K562 (cell line): ENCODE results near the gene KYAT1. TPM values are rescaled to one million over a fixed set of nuclear protein-coding genes. Genes with fewer than 3 reads are reported as not detected.

Experiments used
- E2F6 ChIP-seq, 2 experiments: IDR thresholded peaks; 2 replicates each; pipeline ENCODE4 v1.6.1; 2011; ENCODE audit warnings: borderline replicate concordance in 1 of 2, control low read depth in 1 of 2, low read depth in 1 of 2, low read length in 1 of 2, mild to moderate bottlenecking in 1 of 2, mixed read lengths in 1 of 2, moderate library complexity in 1 of 2; ENCODE audit not compliant: insufficient read depth in 1 of 2, insufficient read length in 1 of 2, poor library complexity in 1 of 2, severe bottlenecking in 1 of 2; ENCODE audit errors: extremely low read depth in 1 of 2
- MNT ChIP-seq, 2 experiments: fragments of 450-650 bp; conservative IDR thresholded peaks; 2 replicates each; pipeline ENCODE4 v1.6.1; 2017; ENCODE audit warnings: mild to moderate bottlenecking in 2 of 2, moderate library complexity in 2 of 2
- NFE2L1 ChIP-seq: fragments of 450-650 bp; IDR thresholded peaks from 2 replicates; pipeline ENCODE4 v1.6.1; 2016; ENCODE audit warnings: missing genetic modification characterization, low read depth, mild to moderate bottlenecking, missing compliant biosample characterization, moderate library complexity, borderline replicate concordance
- NRF1 ChIP-seq, 2 experiments: fragments of 450-650 bp; IDR thresholded peaks in 1 of 2; conservative IDR thresholded peaks in 1 of 2; 2 replicates each; pipeline ENCODE4 v1.6.1; 2014; ENCODE audit warnings: mild to moderate bottlenecking in 2 of 2
- SMARCA4 ChIP-seq: fragments of 450-650 bp; IDR thresholded peaks from 2 replicates; pipeline ENCODE4 v1.6.1; 2016
- SMARCB1 ChIP-seq: IDR thresholded peaks from 2 replicates; pipeline ENCODE4 v1.6.1; 2011; ENCODE audit warnings: improper control_type of control experiment, low read depth; ENCODE audit not compliant: insufficient read length
- THAP12 ChIP-seq: fragments of 250-450 bp; sonication (Bioruptor Pico); IDR thresholded peaks from 2 replicates; pipeline ENCODE4 v1.9.0; 2021; ENCODE audit warnings: mild to moderate bottlenecking, inconsistent platforms
- ZBTB17 ChIP-seq: fragments of 450-650 bp; formaldehyde crosslinking; IDR thresholded peaks from 2 replicates; pipeline ENCODE4 v1.4.0; 2020; ENCODE audit warnings: mild to moderate bottlenecking
- ZNF318 ChIP-seq, 2 experiments: fragments of 450-650 bp; IDR thresholded peaks; 2 replicates each; pipeline ENCODE4 v1.6.1; 2016; ENCODE audit warnings: mild to moderate bottlenecking in 2 of 2, borderline replicate concordance in 1 of 2, low read depth in 1 of 2, moderate library complexity in 1 of 2
- ZNF586 ChIP-seq: fragments of 450-650 bp; formaldehyde crosslinking; conservative IDR thresholded peaks from 2 replicates; pipeline ENCODE4 v1.4.0; 2020; ENCODE audit warnings: mild to moderate bottlenecking, moderate library complexity
- polyA plus RNA-seq, 8 experiments: library from polyadenylated mRNA; depleted of rRNA in 4 of 8; stranded (reverse) in 5 of 8; unstranded in 3 of 8; fragments of >200 nt; fragmentation: Nextera tagmentation in 2 of 8; fragmentation: Illumina TruSeq in 1 of 8; extraction: Ambion mirVana in 2 of 8; extraction: Trizol in 1 of 8; gene quantifications; 2 replicates each; pipeline versions ENCODE4 v1.2.1 to v1.2.3, GENCODE V29; 2011 to 2014; ENCODE audit warnings: inconsistent platforms in 1 of 8, missing spikeins in 1 of 8
- total RNA-seq, 7 experiments: library from RNA; depleted of rRNA in 6 of 7; stranded (reverse); fragments of >200 nt in 6 of 7; fragmentation: Illumina TruSeq in 2 of 7; extraction: Trizol in 2 of 7; gene quantifications; 2 replicates each; pipeline versions ENCODE4 v1.2.1 to v1.2.3, GENCODE V29; 2011 to 2021; ENCODE audit warnings: low replicate concordance in 1 of 7

The KYAT1 gene
- total and polyA plus RNA-seq, 9 of the 15 experiments (the other 6 are each of a cell fraction or from before 2014, with no cell fraction given) = 6.4 to 16.8 (median 11.1) TPM

- TF ChIP-seq E2F6 (IDR thresholded peaks at IDR 0.05; ENCODE audit: borderline replicate concordance in 1 of 2, extremely low read depth in 1 of 2, insufficient read depth in 1 of 2, insufficient read length in 1 of 2, low read depth in 1 of 2, low read length in 1 of 2, poor library complexity in 1 of 2, severe bottlenecking in 1 of 2) (peak; percentile 36 to 84), SMARCA4 (no peak), NFE2L1 (tag) (no peak), ZBTB17 (peak; percentile 98), ZNF586 (CRISPR knock-in tag) (no peak), MNT (conservative IDR thresholded peaks at IDR 0.05) (peak; percentile 68 to 80), NRF1 (conservative IDR thresholded peaks at IDR 0.05 in 1 of 2, IDR thresholded peaks at IDR 0.05 in 1 of 2) (peak; percentile 99), ZNF318 (IDR thresholded peaks at IDR 0.05; ENCODE audit: borderline replicate concordance in 1 of 2, low read depth in 1 of 2) (no peak), THAP12 (CRISPR knock-in tag) (peak; percentile 80; the same call in 1 of the 2 replicates), SMARCB1 (no peak)
Observed at GRCh38 chr9:128818099-128818838, 63.5 kb downstream of the KYAT1 start, which contains the start of gene ENDOG (continued).
